ENCODE results near the gene PARL.
"Not testable (repeated sequence)": the region's sequence is repeated elsewhere in the genome, so short reads cannot be mapped to it uniquely, and the experiment has no call there.

Gene PARL

GRCh38 chr3:183904833-183905780 is 20.4 kb upstream of the PARL start:
- DNase-seq (ENCODE audit: low read depth in 2 of 2) = no peak

GRCh38 chr3:183898028-183898431 is 13.3 kb upstream of the PARL start:
- DNase-seq (ENCODE audit: low read depth in 2 of 2) = no peak

GRCh38 chr3:183897606-183898005 is 12.9 kb upstream of the PARL start:
- no peak for DNase-seq (ENCODE audit: low read depth in 2 of 2)

- no peak for DNase-seq (ENCODE audit: low read depth in 2 of 2)
Observed at GRCh38 chr3:183896610-183897009, 11.9 kb upstream of the PARL start.

GRCh38 chr3:183896184-183896583 is 11.5 kb upstream of the PARL start:
- no peak for DNase-seq (ENCODE audit: low read depth in 2 of 2)

GRCh38 chr3:183895774-183896173 is 11.1 kb upstream of the PARL start:
- no peak for DNase-seq (ENCODE audit: low read depth in 2 of 2)

- no peak for DNase-seq (ENCODE audit: low read depth in 2 of 2)
Observed at GRCh38 chr3:183895296-183895695, 10.6 kb upstream of the PARL start.

GRCh38 chr3:183892610-183893214 is 8.0 kb upstream of the PARL start:
- no peak for DNase-seq (ENCODE audit: low read depth in 2 of 2)

GRCh38 chr3:183885766-183886165 is 1.1 kb upstream of the PARL start:
- DNase-seq (ENCODE audit: low read depth in 2 of 2) = no peak

- DNase-seq (ENCODE audit: low read depth in 2 of 2) = no peak
Observed at GRCh38 chr3:183884097-183884426, 618 bp downstream of the PARL start.

- no peak for DNase-seq (ENCODE audit: low read depth in 2 of 2)
Observed at GRCh38 chr3:183883291-183884096, 1.2 kb downstream of the PARL start.

- no peak for DNase-seq (ENCODE audit: low read depth in 2 of 2)
Observed at GRCh38 chr3:183880121-183880520, 4.6 kb downstream of the PARL start.

- no peak for DNase-seq (ENCODE audit: low read depth in 2 of 2)
Observed at GRCh38 chr3:183879243-183879642, 5.4 kb downstream of the PARL start.

GRCh38 chr3:183878071-183878470 is 6.6 kb downstream of the PARL start:
- DNase-seq (ENCODE audit: low read depth in 2 of 2) = no peak

- DNase-seq (ENCODE audit: low read depth in 2 of 2) = not testable (repeated sequence)
Observed at GRCh38 chr3:183877227-183877626, 7.5 kb downstream of the PARL start.

- no peak for DNase-seq (ENCODE audit: low read depth in 2 of 2)
Observed at GRCh38 chr3:183875411-183875810, 9.3 kb downstream of the PARL start.

GRCh38 chr3:183873914-183874313 is 10.8 kb downstream of the PARL start:
- no peak for DNase-seq (ENCODE audit: low read depth in 2 of 2)

- DNase-seq (ENCODE audit: low read depth in 2 of 2) = no peak
Observed at GRCh38 chr3:183871541-183871940, 13.1 kb downstream of the PARL start.

GRCh38 chr3:183870563-183870962 is 14.1 kb downstream of the PARL start:
- no peak for DNase-seq (ENCODE audit: low read depth in 2 of 2)

- no peak for DNase-seq (ENCODE audit: low read depth in 2 of 2)
Observed at GRCh38 chr3:183868796-183869195, 15.9 kb downstream of the PARL start.

GRCh38 chr3:183862610-183863009 is 22.1 kb downstream of the PARL start:
- DNase-seq (ENCODE audit: low read depth in 2 of 2) = no peak

- no peak for DNase-seq (ENCODE audit: low read depth in 2 of 2)
Observed at GRCh38 chr3:183857863-183858262, 26.8 kb downstream of the PARL start.
